HG03045 (cell line): ENCODE results near the gene OR1I1.
"Not testable (repeated sequence)": the region's sequence is repeated elsewhere in the genome, so short reads cannot be mapped to it uniquely, and the experiment has no call there.

ENCODE experiments used
- ATAC-seq: cut with Tn5 transposase; IDR thresholded peaks from one replicate; pipeline ENCODE4 v1.9.1; 2021; ENCODE audit warnings: mild to moderate bottlenecking, moderate library complexity; ENCODE audit not compliant: unreplicated experiment

Gene OR1I1

GRCh38 chr19:15097980-15098379 is 16.0 kb downstream of the OR1I1 start:
- not testable (repeated sequence) for ATAC-seq

GRCh38 chr19:15098460-15098859 is 16.4 kb downstream of the OR1I1 start:
- no peak for ATAC-seq

- no peak for ATAC-seq
Observed at GRCh38 chr19:15099017-15099582, 17.1 kb downstream of the OR1I1 start.

GRCh38 chr19:15101479-15102082 is 19.6 kb downstream of the OR1I1 start:
- no peak for ATAC-seq

GRCh38 chr19:15104003-15104402 is 22.0 kb downstream of the OR1I1 start:
- no peak for ATAC-seq

- ATAC-seq = no peak
Observed at GRCh38 chr19:15104411-15104810, 22.4 kb downstream of the OR1I1 start.

GRCh38 chr19:15105044-15105443 is 23.0 kb downstream of the OR1I1 start:
- no peak for ATAC-seq

- no peak for ATAC-seq
Observed at GRCh38 chr19:15107061-15108010, 25.3 kb downstream of the OR1I1 start, which contains the start of gene SYDE1. Gene SYDE1, plus strand, starts transcription at chr19:15107401. Its CDS starts 33 bp downstream, at chr19:15107434.

- ATAC-seq = no peak
Observed at GRCh38 chr19:15108145-15108844, 26.3 kb downstream of the OR1I1 start.

- no peak for ATAC-seq
Observed at GRCh38 chr19:15108845-15109767, 27.1 kb downstream of the OR1I1 start.

- no peak for ATAC-seq
Observed at GRCh38 chr19:15109768-15110417, 27.9 kb downstream of the OR1I1 start.

GRCh38 chr19:15110418-15110815 is 28.4 kb downstream of the OR1I1 start:
- no peak for ATAC-seq

GRCh38 chr19:15111758-15112157 is 29.7 kb downstream of the OR1I1 start:
- ATAC-seq = no peak

GRCh38 chr19:15112385-15112784 is 30.4 kb downstream of the OR1I1 start:
- no peak for ATAC-seq

- no peak for ATAC-seq
Observed at GRCh38 chr19:15113245-15114152, 31.5 kb downstream of the OR1I1 start.

GRCh38 chr19:15114153-15114540 is 32.1 kb downstream of the OR1I1 start:
- no peak for ATAC-seq

- no peak for ATAC-seq
Observed at GRCh38 chr19:15115080-15115479, 33.1 kb downstream of the OR1I1 start.

- ATAC-seq = no peak
Observed at GRCh38 chr19:15115762-15116615, 34.0 kb downstream of the OR1I1 start.
